ENCODE data around the gene PRRG2.

DNA sequence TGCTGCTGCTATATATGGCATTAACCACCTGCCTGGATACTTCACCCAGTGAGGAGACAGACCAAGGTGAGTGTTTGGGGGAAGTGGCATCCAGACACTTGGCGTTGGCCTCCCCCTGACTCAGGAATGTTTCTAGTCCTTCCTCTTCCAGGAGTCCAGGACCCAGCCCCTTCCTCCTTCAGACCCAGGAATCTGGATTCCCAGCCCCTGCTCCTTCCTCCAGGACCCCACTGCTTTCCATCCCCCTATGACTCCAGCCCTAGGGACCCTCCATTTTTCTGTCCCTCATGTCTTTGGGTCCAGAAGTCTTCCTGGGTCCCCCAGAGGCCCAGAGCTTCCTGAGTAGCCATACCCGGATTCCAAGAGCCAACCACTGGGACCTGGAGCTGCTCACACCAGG lies 2.1 kb downstream of the PRRG2 start:
- no peak for TF ChIP-seq BRCA1 (CRISPR knock-in tag; IDR thresholded peaks at IDR 0.05)
- TF ChIP-seq ZBTB4 (CRISPR knock-in tag; IDR thresholded peaks at IDR 0.05; ENCODE audit: borderline replicate concordance) = no peak
- no peak for TF ChIP-seq ATF3 (CRISPR knock-in tag; IDR thresholded peaks at IDR 0.05)
- no peak for TF ChIP-seq CC2D1A (CRISPR knock-in tag; IDR thresholded peaks at IDR 0.05)
- no peak for TF ChIP-seq ELF4 (CRISPR knock-in tag; IDR thresholded peaks at IDR 0.05; ENCODE audit: borderline replicate concordance)
- no peak for TF ChIP-seq TP53 (CRISPR knock-in tag; conservative IDR thresholded peaks at IDR 0.05)
- TF ChIP-seq, protein P1, sequence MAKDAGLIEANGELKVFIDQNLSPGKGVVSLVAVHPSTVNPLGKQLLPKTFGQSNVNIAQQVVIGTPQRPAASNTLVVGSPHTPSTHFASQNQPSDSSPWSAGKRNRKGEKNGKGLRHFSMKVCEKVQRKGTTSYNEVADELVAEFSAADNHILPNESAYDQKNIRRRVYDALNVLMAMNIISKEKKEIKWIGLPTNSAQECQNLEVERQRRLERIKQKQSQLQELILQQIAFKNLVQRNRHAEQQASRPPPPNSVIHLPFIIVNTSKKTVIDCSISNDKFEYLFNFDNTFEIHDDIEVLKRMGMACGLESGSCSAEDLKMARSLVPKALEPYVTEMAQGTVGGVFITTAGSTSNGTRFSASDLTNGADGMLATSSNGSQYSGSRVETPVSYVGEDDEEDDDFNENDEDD (CRISPR knock-in tag; IDR thresholded peaks at IDR 0.05; ENCODE audit: borderline replicate concordance) = no peak
- no peak for TF ChIP-seq PRMT3 (CRISPR knock-in tag; IDR thresholded peaks at IDR 0.05; ENCODE audit: borderline replicate concordance, low read depth)
- no peak for TF ChIP-seq ZNF343 (CRISPR knock-in tag; IDR thresholded peaks at IDR 0.05)
- no peak for TF ChIP-seq YY1 (IDR thresholded peaks at IDR 0.05; ENCODE audit: insufficient read depth, insufficient replicate concordance, low read depth, low read length)
- TF ChIP-seq ZSCAN9 (CRISPR knock-in tag; IDR thresholded peaks at IDR 0.05; ENCODE audit: borderline replicate concordance) = no peak
- TF ChIP-seq JARID2 (CRISPR knock-in tag; IDR thresholded peaks at IDR 0.05; ENCODE audit: insufficient replicate concordance) = no peak

Measured in HepG2 (cell line).